Adipocyte (in vitro differentiated cells): ENCODE measurements around the gene SUCO.

Experiments
- DNase-seq: peaks from one replicate; pipeline ENCODE4 v3.0.0-alpha.2; 2015; ENCODE audit warnings: low read depth
- H3K27me3 ChIP-seq: replicated peaks from 2 replicates; pipeline ENCODE4 v1.7.0; 2013; ENCODE audit warnings: mild to moderate bottlenecking, low read length, moderate library complexity; ENCODE audit not compliant: control insufficient read depth, insufficient read depth
- H3K36me3 ChIP-seq: 2 replicates; pipeline ENCODE4 v1.7.0; 2013; ENCODE audit warnings: low read length, mild to moderate bottlenecking, moderate library complexity; ENCODE audit not compliant: control insufficient read depth, insufficient read depth, severe bottlenecking
- H3K4me1 ChIP-seq: 2 replicates; pipeline ENCODE4 v1.7.0; 2013; ENCODE audit warnings: mild to moderate bottlenecking, low read length, moderate library complexity; ENCODE audit not compliant: control insufficient read depth, insufficient read depth
- H3K4me3 ChIP-seq: 2 replicates; pipeline ENCODE4 v1.7.0; 2013; ENCODE audit warnings: mild to moderate bottlenecking, low read length, moderate library complexity
- H3K9ac ChIP-seq: 2 replicates; pipeline ENCODE4 v1.7.0; 2013; ENCODE audit warnings: mild to moderate bottlenecking, low read length, moderate library complexity
- H3K9me3 ChIP-seq: 2 replicates; pipeline ENCODE4 v1.7.0; 2013; ENCODE audit warnings: mild to moderate bottlenecking, low read length, moderate library complexity; ENCODE audit not compliant: control insufficient read depth

SUCO gene

GRCh38 chr1:172540635-172541034 lies 7.7 kb downstream of the SUCO start:
- no peaks in the 10 kb centered on the region for H3K36me3 ChIP-seq
- no peaks in the 10 kb centered on the region for H3K9me3 ChIP-seq
- H3K4me1 ChIP-seq: peaks cover 21% of the 10 kb centered on the region
- no peak overlapping the region for H3K4me3 ChIP-seq
- DNase-seq: no peak
- no peak overlapping the region for H3K9ac ChIP-seq
- no peaks in the 10 kb centered on the region for H3K27me3 ChIP-seq

GRCh38 chr1:172544481-172545104 lies 11.6 kb downstream of the SUCO start:
- Histone ChIP-seq H3K4me1 (peaks cover 24% of the 10 kb centered on the region), H3K36me3 (no peaks in the 10 kb centered on the region), H3K9ac (no peak overlapping the region), H3K4me3 (no peak overlapping the region), H3K9me3 (no peaks in the 10 kb centered on the region), H3K27me3 (no peaks in the 10 kb centered on the region)
- DNase-seq: no peak

- H3K9me3 ChIP-seq: no peaks in the 10 kb centered on the region
- no peaks in the 10 kb centered on the region for H3K36me3 ChIP-seq
- DNase-seq: no peak
- H3K4me1 ChIP-seq: peaks cover 33% of the 10 kb centered on the region
- no peak overlapping the region for H3K9ac ChIP-seq
- no peaks in the 10 kb centered on the region for H3K27me3 ChIP-seq
- no peak overlapping the region for H3K4me3 ChIP-seq
Observed at GRCh38 chr1:172545396-172546004, 12.6 kb downstream of the SUCO start.

- DNase-seq: no peak
Observed at GRCh38 chr1:172547071-172547470, 14.1 kb downstream of the SUCO start.

GRCh38 chr1:172549621-172550280 lies 16.8 kb downstream of the SUCO start:
- H3K36me3 ChIP-seq: no peaks in the 10 kb centered on the region
- H3K27me3 ChIP-seq: no peaks in the 10 kb centered on the region
- H3K9me3 ChIP-seq: no peaks in the 10 kb centered on the region
- H3K4me3 ChIP-seq: peak overlapping the region; percentile 68
- peak overlapping the region; percentile 46 for H3K9ac ChIP-seq
- DNase-seq: peak; percentile 16
- peaks cover 20% of the 10 kb centered on the region for H3K4me1 ChIP-seq

More at GRCh38 chr1:172547071-172547470, 14.1 kb downstream of the SUCO start:
- H3K9ac ChIP-seq: no peak overlapping the region
- H3K9me3 ChIP-seq: no peaks in the 10 kb centered on the region
- H3K27me3 ChIP-seq: no peaks in the 10 kb centered on the region
- H3K4me1 ChIP-seq: peaks cover 34% of the 10 kb centered on the region
- H3K36me3 ChIP-seq: no peaks in the 10 kb centered on the region
- no peak overlapping the region for H3K4me3 ChIP-seq

- Histone ChIP-seq H3K4me1 (peaks cover 20% of the 10 kb centered on the region), H3K4me3 (no peak overlapping the region), H3K36me3 (peaks cover 5% of the 10 kb centered on the region), H3K27me3 (no peaks in the 10 kb centered on the region), H3K9ac (no peak overlapping the region), H3K9me3 (no peaks in the 10 kb centered on the region)
- no peak for DNase-seq
Observed at GRCh38 chr1:172551279-172551678, 18.3 kb downstream of the SUCO start.

- Histone ChIP-seq H3K36me3 (peaks cover 19% of the 10 kb centered on the region), H3K9me3 (no peaks in the 10 kb centered on the region), H3K27me3 (no peaks in the 10 kb centered on the region), H3K4me3 (no peak overlapping the region), H3K9ac (no peak overlapping the region), H3K4me1 (peaks cover 8% of the 10 kb centered on the region)
- DNase-seq: no peak
Observed at GRCh38 chr1:172554915-172555314, 22.0 kb downstream of the SUCO start.

- Histone ChIP-seq H3K36me3 (peaks cover 19% of the 10 kb centered on the region), H3K4me3 (no peak overlapping the region), H3K9ac (no peak overlapping the region), H3K9me3 (no peaks in the 10 kb centered on the region), H3K4me1 (no peaks in the 10 kb centered on the region), H3K27me3 (no peaks in the 10 kb centered on the region)
- peak; percentile 35 for DNase-seq
Observed at GRCh38 chr1:172556461-172556860, 23.5 kb downstream of the SUCO start.

- no peak for DNase-seq
- H3K9ac ChIP-seq: no peak overlapping the region
- peaks cover 19% of the 10 kb centered on the region for H3K36me3 ChIP-seq
Observed at GRCh38 chr1:172557270-172557669, 24.3 kb downstream of the SUCO start.

GRCh38 chr1:172559572-172560210 lies 26.7 kb downstream of the SUCO start:
- H3K27me3 ChIP-seq: no peaks in the 10 kb centered on the region
- no peak overlapping the region for H3K9ac ChIP-seq
- no peak overlapping the region for H3K4me3 ChIP-seq
- H3K36me3 ChIP-seq: peaks cover 19% of the 10 kb centered on the region
- DNase-seq: no peak
- H3K9me3 ChIP-seq: no peaks in the 10 kb centered on the region
- H3K4me1 ChIP-seq: no peaks in the 10 kb centered on the region

More at GRCh38 chr1:172557270-172557669, 24.3 kb downstream of the SUCO start:
- Histone ChIP-seq H3K4me3 (no peak overlapping the region), H3K4me1 (no peaks in the 10 kb centered on the region), H3K9me3 (no peaks in the 10 kb centered on the region), H3K27me3 (no peaks in the 10 kb centered on the region)

GRCh38 chr1:172561252-172561651 lies 28.3 kb downstream of the SUCO start:
- H3K4me1 ChIP-seq: no peaks in the 10 kb centered on the region
- H3K9ac ChIP-seq: no peak overlapping the region
- DNase-seq: no peak
- no peaks in the 10 kb centered on the region for H3K27me3 ChIP-seq
- no peaks in the 10 kb centered on the region for H3K9me3 ChIP-seq
- H3K4me3 ChIP-seq: no peak overlapping the region
- peaks cover 18% of the 10 kb centered on the region for H3K36me3 ChIP-seq
